Measurements from ENCODE around the gene SFT2D1. TPM values are rescaled to one million over a fixed set of nuclear protein-coding genes. Genes with fewer than 3 reads are reported as not detected.

Gene SFT2D1
- total RNA-seq, 1 experiment from 2014 or later, result 82.4 TPM

- no peak for DNase-seq
- Mint-ChIP-seq H3K27ac (ENCODE audit: unreplicated experiment) (no peak overlapping the region), H3K36me3 (ENCODE audit: insufficient read depth, unreplicated experiment) (peaks cover 4% of the 10 kb centered on the region), H3K27me3 (ENCODE audit: unreplicated experiment) (peaks cover 83% of the 10 kb centered on the region), H3K4me3 (ENCODE audit: low read depth, unreplicated experiment) (no peak overlapping the region), H3K4me1 (ENCODE audit: low read depth, unreplicated experiment) (no peaks in the 10 kb centered on the region), H3K9me3 (ENCODE audit: low read depth, unreplicated experiment) (no peaks in the 10 kb centered on the region)
- intact Hi-C loops (cut with micrococcal nuclease; ENCODE audit: unreplicated experiment), result no loop called here
- no TSS peak for BruUV-seq (replicated peaks)
- no peak for TF ChIP-seq CTCF (IDR thresholded peaks at IDR 0.05; ENCODE audit: unreplicated experiment)
- CTCF ChIA-PET, result no interaction called here
Observed at GRCh38 chr6:166284640-166285039, 57.7 kb downstream of the SFT2D1 start.

- Mint-ChIP-seq H3K27ac (ENCODE audit: unreplicated experiment) (no peak overlapping the region), H3K9me3 (ENCODE audit: low read depth, unreplicated experiment) (no peaks in the 10 kb centered on the region), H3K27me3 (ENCODE audit: unreplicated experiment) (peaks cover 83% of the 10 kb centered on the region), H3K36me3 (ENCODE audit: insufficient read depth, unreplicated experiment) (peaks cover 4% of the 10 kb centered on the region), H3K4me3 (ENCODE audit: low read depth, unreplicated experiment) (no peak overlapping the region), H3K4me1 (ENCODE audit: low read depth, unreplicated experiment) (no peaks in the 10 kb centered on the region)
- CTCF ChIA-PET, result interaction anchor here (0.7 to 1.2 kb wide), 2 partner anchors 99 to 118 kb away, joined by 4 read pairs; no protein-coding TSS in a partner anchor
- intact Hi-C loops (cut with micrococcal nuclease; ENCODE audit: unreplicated experiment), result no loop called here
- no TSS peak for BruUV-seq (replicated peaks)
- no peak for TF ChIP-seq CTCF (IDR thresholded peaks at IDR 0.05; ENCODE audit: unreplicated experiment)
- no peak for DNase-seq
Observed at GRCh38 chr6:166282394-166283032, 59.8 kb downstream of the SFT2D1 start.

GRCh38 chr6:166281104-166281503, 61.2 kb downstream of the SFT2D1 start:
- TF ChIP-seq CTCF (IDR thresholded peaks at IDR 0.05; ENCODE audit: unreplicated experiment), result no peak
- H3K27ac Mint-ChIP-seq (ENCODE audit: unreplicated experiment), result no peak overlapping the region
- H3K27me3 Mint-ChIP-seq (ENCODE audit: unreplicated experiment), result peaks cover 78% of the 10 kb centered on the region
- CTCF ChIA-PET, result interaction anchor here (0.7 to 1.0 kb wide), 2 partner anchors 348 to 849 kb away, joined by 3 to 4 read pairs; no protein-coding TSS in a partner anchor
- intact Hi-C loops (cut with micrococcal nuclease; ENCODE audit: unreplicated experiment), result no loop called here
- BruUV-seq (replicated peaks), result no TSS peak
- no peaks in the 10 kb centered on the region for H3K9me3 Mint-ChIP-seq (ENCODE audit: low read depth, unreplicated experiment)
- H3K36me3 Mint-ChIP-seq (ENCODE audit: insufficient read depth, unreplicated experiment), result no peaks in the 10 kb centered on the region
- H3K4me1 Mint-ChIP-seq (ENCODE audit: low read depth, unreplicated experiment), result peaks cover 3% of the 10 kb centered on the region
- DNase-seq, result no peak
- no peak overlapping the region for H3K4me3 Mint-ChIP-seq (ENCODE audit: low read depth, unreplicated experiment)

- no peak overlapping the region for H3K4me3 Mint-ChIP-seq (ENCODE audit: low read depth, unreplicated experiment)
- no peak for TF ChIP-seq CTCF (IDR thresholded peaks at IDR 0.05; ENCODE audit: unreplicated experiment)
- DNase-seq, result no peak
- BruUV-seq (replicated peaks), result no TSS peak
- H3K9me3 Mint-ChIP-seq (ENCODE audit: low read depth, unreplicated experiment), result no peaks in the 10 kb centered on the region
- CTCF ChIA-PET, result interaction anchor here (0.7 kb wide), 1 partner anchor 109 kb away, joined by 3 read pairs; no protein-coding TSS in a partner anchor
- intact Hi-C loops (cut with micrococcal nuclease; ENCODE audit: unreplicated experiment), result loop anchor here (5.0 to 10.0 kb wide), 2 partner anchors 108 to 345 kb away; partner anchors contain the start of gene RPS6KA2
- peaks cover 66% of the 10 kb centered on the region for H3K27me3 Mint-ChIP-seq (ENCODE audit: unreplicated experiment)
- peaks cover 10% of the 10 kb centered on the region for H3K4me1 Mint-ChIP-seq (ENCODE audit: low read depth, unreplicated experiment)
- H3K27ac Mint-ChIP-seq (ENCODE audit: unreplicated experiment), result no peak overlapping the region
- H3K36me3 Mint-ChIP-seq (ENCODE audit: insufficient read depth, unreplicated experiment), result no peaks in the 10 kb centered on the region
Observed at GRCh38 chr6:166279393-166279679, 63.0 kb downstream of the SFT2D1 start.

Data from Calu3 (cell line).